Suppressor macrophage (primary cell): ENCODE results near the gene SRRM4.

ENCODE experiments used
- DNase-seq, 4 experiments: peaks; one replicate each; pipeline ENCODE4 v3.0.0-alpha.2; 2020 to 2022

Gene SRRM4

DNA sequence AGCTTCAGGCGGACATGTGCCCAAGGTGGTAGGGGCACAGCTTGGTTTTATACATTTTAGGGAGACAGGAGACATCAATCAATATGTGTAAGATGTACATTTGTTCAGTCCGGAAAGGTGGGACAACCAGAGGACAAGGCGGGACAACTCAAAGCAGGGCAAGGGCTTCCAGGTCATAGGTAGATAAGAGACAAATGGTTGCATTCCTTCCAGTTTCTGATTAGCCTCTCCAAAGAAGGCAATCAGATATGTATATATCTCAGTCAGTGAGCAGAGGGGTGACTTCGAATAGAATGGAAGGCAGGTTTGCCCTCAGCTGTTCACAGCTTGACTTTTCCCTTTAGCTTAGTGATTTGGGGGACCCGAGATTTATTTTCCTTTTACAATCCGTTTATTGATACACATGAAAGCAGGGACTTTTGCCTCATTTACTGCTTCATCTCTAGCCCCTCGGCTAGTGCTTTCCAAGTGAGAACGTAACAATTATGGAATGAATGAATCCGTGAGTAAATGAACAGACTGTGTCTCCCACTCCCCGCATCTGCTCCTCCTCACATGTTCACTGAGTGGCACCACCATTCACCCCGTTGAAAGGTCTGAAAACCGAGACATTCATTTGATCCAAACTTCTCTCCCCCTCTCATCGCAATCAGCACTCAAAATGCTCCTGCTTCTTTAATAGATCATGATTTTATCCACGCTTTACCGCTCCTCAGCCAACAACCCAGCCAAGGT, 190.5 kb downstream of the SRRM4 start:
- no peak for DNase-seq

- no peak for DNase-seq
Observed at GRCh38 chr12:119175081-119175480, 193.7 kb downstream of the SRRM4 start.

DNA sequence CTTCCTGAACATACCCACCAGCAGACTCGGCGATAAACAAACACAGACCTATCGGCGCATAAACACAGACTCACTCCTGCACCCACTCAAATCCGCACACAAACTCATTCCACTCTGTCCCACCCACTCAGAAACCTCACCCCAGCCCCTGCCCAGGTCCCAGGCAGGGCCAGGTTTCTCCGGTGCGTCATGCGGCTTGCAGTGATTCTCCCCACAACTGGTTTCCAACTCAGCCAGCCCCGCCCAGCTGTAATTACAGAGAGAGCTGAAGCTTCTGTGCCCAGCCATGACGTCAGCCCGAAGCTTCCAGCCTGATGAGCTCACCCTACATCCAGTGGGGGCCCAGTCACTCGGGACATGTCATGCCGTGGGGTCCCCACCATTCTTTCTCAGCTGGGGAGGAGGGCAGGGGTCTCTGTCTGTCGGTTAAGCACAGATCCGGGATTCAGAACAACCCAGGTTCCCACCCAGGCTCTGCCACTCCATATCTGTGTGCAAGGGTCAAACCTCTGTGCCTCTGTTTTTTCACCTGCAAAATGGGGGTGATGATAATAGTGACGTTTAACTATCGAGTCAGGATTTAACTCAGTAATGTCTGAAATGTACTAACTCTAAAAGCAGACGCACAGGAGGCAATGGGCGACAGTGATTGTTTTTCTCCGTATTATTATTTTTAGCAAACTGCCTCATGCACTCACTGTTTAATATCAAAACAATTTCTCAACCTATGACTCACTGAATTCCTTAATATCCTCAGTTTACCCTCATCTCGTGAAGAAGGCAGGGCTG, 195.1 kb downstream of the SRRM4 start:
- no peak for DNase-seq

DNA sequence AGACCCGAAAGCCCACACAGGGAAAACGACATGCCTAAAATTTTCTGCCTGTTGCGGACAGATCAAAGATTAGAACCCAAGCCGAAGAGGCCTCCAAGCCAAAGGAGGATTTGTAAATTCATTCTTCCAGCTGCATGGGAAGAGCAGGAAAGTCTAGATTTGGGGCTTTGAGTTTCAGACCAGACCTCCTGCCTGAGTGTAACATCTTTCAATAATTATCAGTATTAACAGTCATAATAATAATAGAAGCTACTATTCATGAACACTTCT, 195.7 kb downstream of the SRRM4 start:
- no peak for DNase-seq

DNA sequence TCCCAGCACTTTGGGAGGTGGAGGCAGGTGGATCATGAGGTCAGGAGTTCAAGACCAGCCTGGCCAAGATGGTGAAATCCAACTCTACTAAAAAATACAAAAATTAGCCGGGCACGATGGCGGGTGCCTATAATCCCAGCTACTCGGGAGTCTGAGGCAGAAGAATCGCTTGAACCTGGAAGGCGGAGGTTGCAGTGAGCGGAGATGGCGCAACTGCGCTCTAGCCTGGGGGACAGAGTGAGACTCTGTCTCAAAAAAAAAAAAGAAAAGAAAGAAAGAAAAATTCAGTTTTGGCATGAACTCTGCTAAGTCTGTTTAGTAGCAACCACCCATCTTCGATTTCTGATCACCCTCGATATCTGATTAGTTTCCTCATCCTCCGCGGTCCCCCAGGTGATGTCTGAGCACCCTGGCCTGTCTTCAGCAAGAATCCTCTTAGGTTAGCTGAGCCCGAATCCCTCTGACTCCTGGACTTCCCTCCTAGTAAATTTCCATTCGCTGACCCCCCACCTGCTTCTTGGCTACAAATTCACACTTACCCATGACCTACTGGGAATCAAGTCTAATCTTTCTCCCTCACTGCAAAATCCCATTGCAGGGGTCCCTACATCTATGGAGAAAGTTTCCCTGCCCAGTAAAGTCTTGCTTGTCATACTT, 196.5 kb downstream of the SRRM4 start:
- DNase-seq, result no peak

DNA sequence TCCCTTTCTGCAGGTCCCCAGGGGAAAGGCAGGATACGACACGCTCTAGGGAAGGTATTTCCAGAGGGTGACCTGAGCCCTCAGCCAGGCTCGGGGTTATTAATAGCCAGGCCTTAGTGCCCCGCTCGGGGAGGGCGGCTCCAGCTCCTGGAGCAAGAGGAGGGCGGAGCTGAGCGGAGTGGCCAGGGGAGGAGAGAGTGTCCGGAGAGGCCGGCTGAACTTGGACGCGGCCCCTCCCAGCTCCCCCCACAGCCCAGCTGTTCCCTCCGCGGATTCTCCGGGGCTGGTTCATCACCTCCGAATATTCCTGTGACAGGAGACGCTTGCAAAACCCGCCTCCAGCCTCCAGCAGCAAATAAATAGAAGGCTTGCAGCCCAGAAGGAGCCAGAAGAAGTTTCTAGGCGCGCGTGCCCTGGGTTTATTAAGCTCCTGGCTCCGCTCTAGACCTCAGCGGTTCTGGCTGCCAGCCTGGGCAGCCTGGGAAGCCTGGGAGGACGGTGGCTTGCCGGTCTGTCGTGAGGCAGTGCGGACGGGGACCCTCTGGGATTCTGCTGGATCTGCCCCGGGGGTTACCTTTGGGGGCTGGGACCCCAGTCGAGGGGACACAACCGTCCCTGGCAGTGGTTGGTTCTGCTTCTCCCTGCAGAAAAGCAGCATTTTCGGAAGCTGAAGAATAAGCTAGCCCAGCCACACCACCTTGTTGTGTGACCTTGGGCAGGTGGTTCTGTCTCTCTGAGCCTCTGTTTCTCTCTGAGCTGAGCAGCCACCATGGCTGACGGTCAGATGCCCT, 197.4 kb downstream of the SRRM4 start, which contains the start of gene HSPB8:
TSS of gene HSPB8 (plus strand) at position 388 of the 791 bp plus-strand sequence. CDS start at position 770, 382 bp downstream.
- no peak for DNase-seq

DNA sequence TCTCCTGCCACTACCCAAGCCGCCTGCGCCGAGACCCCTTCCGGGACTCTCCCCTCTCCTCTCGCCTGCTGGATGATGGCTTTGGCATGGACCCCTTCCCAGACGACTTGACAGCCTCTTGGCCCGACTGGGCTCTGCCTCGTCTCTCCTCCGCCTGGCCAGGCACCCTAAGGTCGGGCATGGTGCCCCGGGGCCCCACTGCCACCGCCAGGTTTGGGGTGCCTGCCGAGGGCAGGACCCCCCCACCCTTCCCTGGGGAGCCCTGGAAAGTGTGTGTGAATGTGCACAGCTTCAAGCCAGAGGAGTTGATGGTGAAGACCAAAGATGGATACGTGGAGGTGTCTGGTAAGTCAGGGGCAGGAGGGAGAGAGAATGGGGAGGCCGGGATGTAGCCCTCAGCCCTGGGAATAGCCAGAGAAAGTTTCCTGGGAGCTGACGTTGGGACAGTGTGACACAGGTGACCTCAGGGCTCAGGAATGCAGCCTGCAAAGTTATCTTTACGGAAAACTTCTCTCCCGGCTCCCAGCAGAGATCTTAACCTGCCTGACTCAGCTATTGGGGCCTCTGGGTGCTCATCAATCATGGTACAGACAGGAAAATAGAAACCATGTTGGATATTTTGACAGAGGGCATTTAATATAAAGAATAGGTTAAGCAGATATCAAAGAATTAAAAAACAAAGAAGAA, 198.1 kb downstream of the SRRM4 start:
- DNase-seq, result no peak

DNA sequence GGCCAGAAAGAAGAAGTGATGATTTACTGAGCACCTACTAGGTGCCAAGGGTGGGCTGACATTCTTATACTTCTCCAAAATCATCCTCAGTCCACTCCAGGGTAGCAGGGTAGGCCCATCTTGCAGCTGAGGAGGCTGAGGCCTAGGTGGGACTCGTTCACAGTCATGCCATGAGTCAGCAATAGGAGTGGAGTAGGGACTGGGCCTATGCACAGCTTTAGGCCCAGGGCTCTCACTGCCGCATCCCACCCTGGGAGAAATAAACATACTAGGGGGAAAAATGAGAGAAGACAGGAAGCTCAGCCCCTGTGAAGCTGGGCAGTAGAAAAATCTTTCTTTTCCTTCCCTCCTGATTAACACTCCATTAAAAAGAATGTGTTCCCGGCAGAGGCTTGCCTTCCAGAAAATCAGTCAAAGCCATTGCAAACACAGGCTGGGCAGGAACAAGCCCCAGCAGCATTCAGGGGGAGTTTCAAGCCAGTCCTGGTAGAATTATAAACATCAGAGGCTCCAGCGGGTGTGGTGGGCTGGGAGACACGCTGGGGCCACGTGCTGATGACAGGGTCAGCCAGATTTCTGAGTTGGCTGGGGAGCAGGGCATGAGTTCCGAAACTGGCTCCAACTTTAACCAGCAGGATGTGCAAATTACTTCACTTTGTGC, 199.2 kb downstream of the SRRM4 start:
- DNase-seq, result no peak

DNA sequence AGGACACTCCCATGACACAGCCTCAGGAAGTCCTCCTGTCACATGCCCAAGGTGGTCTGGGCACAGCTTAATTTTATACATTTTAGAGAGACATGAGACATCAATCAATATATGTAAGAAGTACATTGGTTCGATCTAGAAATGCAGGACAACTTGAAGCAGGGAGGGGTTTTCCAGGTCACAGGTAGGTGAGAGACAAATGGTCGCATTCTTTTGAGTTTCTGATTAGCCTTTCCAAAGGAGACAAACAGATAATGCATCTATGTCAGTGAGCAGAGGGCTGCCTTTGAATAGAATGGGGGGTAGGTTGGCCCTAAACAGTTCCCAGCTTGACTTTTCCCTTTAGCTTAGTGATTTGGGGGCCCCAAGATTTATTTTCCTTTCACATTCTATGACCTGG, 199.9 kb downstream of the SRRM4 start:
- DNase-seq, result no peak

DNA sequence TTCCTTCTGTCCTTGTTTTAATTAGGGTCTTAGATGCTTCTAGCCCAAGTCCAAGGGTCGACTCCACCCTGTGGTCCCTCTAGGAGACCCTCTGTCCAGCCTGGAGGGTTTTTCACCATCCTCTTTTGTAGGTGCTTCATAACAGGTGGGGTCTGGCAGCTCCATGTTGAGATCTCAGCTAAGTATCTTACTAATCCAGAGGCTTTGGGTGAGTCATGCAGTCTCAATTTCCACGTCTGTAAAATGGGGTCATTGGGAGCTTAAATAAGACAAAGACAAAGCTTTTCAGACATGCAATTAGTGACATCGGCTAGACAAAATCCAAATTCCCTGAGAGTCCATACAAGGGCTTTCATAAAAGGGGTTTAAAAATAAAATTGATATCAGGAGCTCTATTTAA, 200.6 kb downstream of the SRRM4 start:
- no peak for DNase-seq

DNA sequence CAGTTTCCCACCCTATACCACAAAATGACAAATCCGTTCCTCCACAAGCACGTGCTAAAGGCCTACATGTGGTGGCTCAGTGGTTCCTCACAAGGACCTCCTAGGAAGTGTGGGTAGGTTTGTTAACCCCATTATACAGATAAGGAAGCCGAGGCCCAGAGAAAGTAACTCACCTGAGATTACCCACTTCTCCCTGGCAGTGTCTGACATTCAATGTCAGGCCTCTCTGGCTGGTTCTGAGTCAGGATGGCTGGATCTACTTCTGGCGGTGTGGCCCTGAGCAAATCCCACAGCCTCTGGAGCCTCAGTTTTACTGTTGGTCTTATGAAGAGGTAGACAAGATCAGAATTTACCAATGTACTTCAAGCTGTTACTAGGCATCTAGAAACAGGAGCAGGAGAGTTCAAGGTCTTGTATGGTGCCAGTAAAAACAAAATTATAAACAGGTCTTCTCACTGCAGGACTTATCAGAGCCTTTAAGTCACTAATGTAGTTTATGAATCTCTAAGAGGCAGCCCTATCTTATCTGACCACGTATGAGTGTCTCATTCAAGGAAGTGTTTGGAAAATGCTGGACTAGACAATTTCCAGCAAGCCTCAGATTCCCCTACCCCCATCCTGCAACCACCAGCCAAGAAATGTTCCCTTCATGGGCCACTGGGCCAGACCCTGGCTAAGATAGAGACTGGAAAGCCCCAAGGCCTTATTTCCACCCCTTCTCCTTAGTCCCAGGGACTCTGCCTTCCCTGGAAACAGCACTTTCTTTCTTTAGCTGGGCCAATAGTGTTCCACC, 201.6 kb downstream of the SRRM4 start:
- no peak for DNase-seq

GRCh38 chr12:119183942-119184695, 202.8 kb downstream of the SRRM4 start:
- DNase-seq, result no peak

DNA sequence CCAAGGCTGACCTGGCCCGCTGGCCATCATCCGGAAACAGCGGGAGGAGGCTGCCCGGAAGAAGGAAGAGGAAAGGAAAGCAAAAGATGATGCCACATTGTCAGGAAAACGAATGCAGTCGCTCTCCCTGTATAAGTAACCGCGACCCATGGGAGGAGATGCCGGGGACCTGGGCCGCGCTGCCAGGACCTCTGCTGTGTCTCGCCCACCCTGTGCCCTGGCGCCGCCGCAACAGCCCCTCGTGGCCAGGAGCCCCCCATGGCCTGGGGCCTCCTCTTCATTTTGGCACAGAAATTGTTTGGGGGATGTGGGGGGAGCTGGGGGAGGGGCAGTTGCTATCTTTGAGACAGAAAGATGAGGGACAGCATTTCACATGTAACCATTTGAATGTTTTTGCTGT, 213.9 kb downstream of the SRRM4 start:
- DNase-seq, result no peak

DNA sequence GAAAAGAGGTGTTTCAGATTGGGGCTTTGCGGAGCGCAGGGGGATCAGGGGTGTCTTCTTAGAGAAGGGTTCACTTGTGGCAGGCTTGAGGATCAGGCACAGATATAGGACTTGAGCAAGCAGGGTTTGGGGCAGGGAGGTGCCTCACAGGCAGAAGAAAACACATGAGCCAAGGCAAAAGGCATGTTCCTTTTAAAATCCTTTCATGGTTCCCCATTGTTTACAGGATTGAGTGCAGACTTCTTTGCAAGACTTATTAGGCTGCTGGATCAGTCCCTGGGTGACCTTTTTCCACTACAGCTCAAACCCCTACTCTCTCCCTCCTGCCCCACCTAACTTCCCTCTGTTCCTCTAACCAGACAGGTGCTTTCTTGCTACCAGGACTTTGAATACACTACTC, 217.1 kb downstream of the SRRM4 start:
- no peak for DNase-seq

- no peak for DNase-seq
Observed at GRCh38 chr12:119200601-119201000, 219.3 kb downstream of the SRRM4 start.

- no peak for DNase-seq
Observed at GRCh38 chr12:119201789-119202543, 220.6 kb downstream of the SRRM4 start.

DNA sequence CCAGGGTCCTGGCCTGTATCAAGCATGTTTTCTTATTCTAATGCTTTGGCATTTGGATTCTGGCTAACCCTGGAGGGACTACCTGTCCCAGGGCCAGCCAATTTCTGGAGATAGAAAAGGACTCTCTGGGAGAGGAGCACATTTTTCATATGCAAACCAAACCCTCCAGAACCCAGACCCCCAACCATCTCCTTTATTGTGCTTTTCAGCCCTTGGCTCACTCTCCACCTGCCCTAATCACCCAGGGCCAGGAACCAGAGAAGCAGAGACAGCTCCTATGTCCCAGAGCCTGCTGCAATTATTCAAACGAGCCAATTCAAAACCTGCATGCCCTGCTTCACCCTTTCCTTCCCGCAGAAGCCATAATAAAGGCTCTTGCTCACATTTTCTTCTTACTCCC, 221.2 kb downstream of the SRRM4 start:
- no peak for DNase-seq

- no peak for DNase-seq
Observed at GRCh38 chr12:119204131-119204530, 222.8 kb downstream of the SRRM4 start.

DNA sequence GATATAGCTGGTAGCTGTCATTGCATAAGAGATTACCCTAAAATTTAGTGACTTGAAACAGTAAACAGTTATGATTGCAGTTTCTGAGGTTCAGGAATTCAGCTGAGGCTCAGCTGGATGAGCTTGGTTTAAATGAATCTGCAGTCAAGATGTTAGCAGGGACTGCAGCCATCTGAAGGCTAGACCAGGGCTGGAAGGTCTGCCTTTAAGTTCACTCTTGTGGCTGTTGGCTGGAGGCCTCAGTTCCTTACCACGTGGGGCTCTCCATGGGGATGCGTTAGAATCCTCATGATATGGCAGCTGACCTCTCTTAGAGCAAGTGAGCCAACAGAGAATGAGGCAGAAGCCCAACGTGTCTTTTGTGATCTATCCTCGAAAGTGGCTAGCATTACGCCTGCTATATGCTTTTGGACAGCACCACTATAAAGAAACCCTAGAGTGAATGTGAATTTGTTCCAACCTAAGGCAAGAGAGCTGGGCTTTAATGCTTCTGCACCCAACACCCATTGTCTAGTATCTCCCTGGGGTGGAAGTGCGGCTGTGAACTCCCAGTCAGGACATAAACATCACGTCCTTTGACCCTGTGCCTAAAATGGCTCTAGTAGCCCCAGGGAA, 223.4 kb downstream of the SRRM4 start:
- no peak for DNase-seq
